AG04449 (cell line): ENCODE data around the gene SYT12.
"Not testable (repeated sequence)": the region's sequence is repeated elsewhere in the genome, so short reads cannot be mapped to it uniquely, and the experiment has no call there.

Experiments used
- CTCF ChIA-PET: fragments of 350-600 bp; formaldehyde crosslinking; extraction: SDS; loops from one replicate; lab custom pipeline; 2021; ENCODE audit warnings: antibody characterized with exemption; lab: Yijun Ruan, JAX
- POLR2A ChIA-PET: fragments of 400-600, 350-600 bp; formaldehyde crosslinking; extraction: SDS; loops from one replicate; lab custom pipeline; 2020; ENCODE audit warnings: antibody characterized with exemption, inconsistent platforms; lab: Yijun Ruan, JAX
- DNase-seq: peaks from one replicate; pipeline ENCODE4 v3.0.0-alpha.2; 2010; ENCODE audit warnings: low read depth, low spot score
- H3K4me3 ChIP-seq: 2 replicates; pipeline ENCODE4 v1.5.1; 2011; ENCODE audit warnings: low read depth, mild to moderate bottlenecking, control low read depth, low read length
- TF ChIP-seq, protein P1 (sequence below): IDR thresholded peaks from one replicate; pipeline ENCODE4 v1.5.1; 2011; ENCODE audit warnings: mild to moderate bottlenecking, moderate library complexity, low read length, control low read depth, inconsistent platforms; ENCODE audit not compliant: insufficient read depth; ENCODE audit errors: missing control alignments

The SYT12 gene

DNA sequence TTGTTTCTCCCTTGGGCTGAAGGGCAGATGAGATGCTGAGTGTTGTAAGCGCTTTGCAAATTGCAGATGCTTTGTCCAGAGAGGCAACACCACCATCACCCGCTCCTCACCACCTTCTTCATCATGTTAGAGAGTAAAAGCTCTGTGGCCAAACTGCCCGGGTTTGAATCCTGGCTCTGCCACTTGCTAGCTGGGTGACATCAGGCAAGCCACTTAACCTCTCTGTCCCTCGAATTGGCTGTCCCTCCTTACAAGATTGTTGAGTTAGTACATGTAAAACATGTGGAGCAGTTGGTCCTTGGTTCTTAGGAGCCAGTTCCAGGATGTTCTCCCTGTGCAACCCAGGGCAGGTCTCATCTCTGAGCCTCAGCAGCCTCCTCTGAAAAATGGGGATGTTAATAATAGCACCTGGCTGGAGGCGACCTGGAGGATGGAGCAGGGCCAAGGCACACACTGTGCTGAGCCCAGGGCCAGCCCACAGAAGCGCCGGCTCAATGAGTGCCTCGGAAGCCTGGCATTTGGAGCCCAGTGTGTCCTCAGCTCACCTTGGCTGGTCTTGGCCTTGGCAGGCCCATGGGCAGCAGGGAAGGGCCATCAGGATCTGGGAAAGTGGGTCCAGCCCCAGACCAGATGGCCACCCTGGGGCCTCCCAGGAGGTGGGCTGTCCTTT, 37.3 kb upstream of the SYT12 start:
- H3K4me3 ChIP-seq, result no peak overlapping the region
- POLR2A ChIA-PET, result no interaction called here
- TF ChIP-seq, protein P1, sequence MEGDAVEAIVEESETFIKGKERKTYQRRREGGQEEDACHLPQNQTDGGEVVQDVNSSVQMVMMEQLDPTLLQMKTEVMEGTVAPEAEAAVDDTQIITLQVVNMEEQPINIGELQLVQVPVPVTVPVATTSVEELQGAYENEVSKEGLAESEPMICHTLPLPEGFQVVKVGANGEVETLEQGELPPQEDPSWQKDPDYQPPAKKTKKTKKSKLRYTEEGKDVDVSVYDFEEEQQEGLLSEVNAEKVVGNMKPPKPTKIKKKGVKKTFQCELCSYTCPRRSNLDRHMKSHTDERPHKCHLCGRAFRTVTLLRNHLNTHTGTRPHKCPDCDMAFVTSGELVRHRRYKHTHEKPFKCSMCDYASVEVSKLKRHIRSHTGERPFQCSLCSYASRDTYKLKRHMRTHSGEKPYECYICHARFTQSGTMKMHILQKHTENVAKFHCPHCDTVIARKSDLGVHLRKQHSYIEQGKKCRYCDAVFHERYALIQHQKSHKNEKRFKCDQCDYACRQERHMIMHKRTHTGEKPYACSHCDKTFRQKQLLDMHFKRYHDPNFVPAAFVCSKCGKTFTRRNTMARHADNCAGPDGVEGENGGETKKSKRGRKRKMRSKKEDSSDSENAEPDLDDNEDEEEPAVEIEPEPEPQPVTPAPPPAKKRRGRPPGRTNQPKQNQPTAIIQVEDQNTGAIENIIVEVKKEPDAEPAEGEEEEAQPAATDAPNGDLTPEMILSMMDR, result no peak
- no peak for DNase-seq
- CTCF ChIA-PET, result interaction anchor here (0.9 to 2.5 kb wide), 4 partner anchors 10 to 38 kb away, joined by 3 to 7 read pairs (median 4); no protein-coding TSS in a partner anchor

- CTCF ChIA-PET, result interaction anchor here (0.9 to 2.5 kb wide), 4 partner anchors 10 to 38 kb away, joined by 3 to 7 read pairs (median 4); no protein-coding TSS in a partner anchor
- POLR2A ChIA-PET, result no interaction called here
- DNase-seq, result no peak
- TF ChIP-seq, protein P1, result no peak
- H3K4me3 ChIP-seq, result no peak overlapping the region
Measured at GRCh38 chr11:66986178-66986545, 36.8 kb upstream of the SYT12 start.

- POLR2A ChIA-PET, result no interaction called here
- no peak for DNase-seq
- CTCF ChIA-PET, result interaction anchor here (1.6 to 2.5 kb wide), 2 partner anchors 11 to 34 kb away, joined by 4 to 7 read pairs; no protein-coding TSS in a partner anchor
Measured at GRCh38 chr11:66987158-66987620, 35.7 kb upstream of the SYT12 start.

GRCh38 chr11:66987924-66988637, 34.9 kb upstream of the SYT12 start:
- POLR2A ChIA-PET, result no interaction called here
- CTCF ChIA-PET, result interaction anchor here (0.9 to 2.5 kb wide), 2 partner anchors 10 to 16 kb away, joined by 3 to 7 read pairs; no protein-coding TSS in a partner anchor
- TF ChIP-seq, protein P1, result no peak
- H3K4me3 ChIP-seq, result no peak overlapping the region
- DNase-seq, result no peak

More at GRCh38 chr11:66987158-66987620, 35.7 kb upstream of the SYT12 start:
- TF ChIP-seq, protein P1, result no peak
- no peak overlapping the region for H3K4me3 ChIP-seq

DNA sequence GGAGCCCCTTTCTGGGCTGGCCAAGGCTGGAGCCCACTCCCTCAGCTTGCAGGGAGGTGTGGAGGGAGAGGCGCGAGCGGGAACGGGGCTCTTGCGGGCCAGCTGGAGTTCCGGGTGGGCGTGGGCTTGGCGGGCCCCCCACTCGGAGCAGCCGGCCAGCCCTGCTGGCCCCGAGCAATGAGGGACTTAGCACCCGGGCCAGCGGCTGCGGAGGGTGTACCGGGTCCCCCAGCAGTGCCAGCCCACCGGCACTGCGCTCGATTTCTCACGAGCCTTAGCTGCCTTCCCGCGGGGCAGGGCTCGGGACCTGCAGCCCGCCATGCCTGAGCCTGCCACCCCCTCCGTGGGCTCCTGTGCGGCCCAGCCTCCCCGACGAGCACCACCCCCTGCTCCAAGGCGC, 34.2 kb upstream of the SYT12 start:
- POLR2A ChIA-PET, result not testable (repeated sequence)

DNA sequence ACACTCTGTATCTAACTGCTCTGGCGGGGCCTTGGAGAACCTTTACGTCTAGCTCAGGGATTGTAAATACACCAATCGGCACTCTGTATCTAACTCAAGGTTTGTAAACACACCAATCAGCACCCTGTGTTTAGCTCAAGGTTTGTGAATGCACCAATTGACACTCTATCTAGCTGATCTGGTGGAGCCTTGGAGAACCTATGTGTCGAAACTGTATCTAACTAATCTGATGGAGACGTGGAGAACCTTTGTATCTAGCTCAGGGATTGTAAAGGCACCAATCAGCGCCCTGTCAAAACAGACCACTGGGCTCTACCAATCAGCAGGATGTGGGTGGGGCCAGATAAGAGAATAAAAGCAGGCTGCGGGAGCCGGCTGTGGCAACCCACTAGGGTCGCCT, 33.6 kb upstream of the SYT12 start:
- ChIA-PET POLR2A (interaction anchor here (0.6 kb wide), 1 partner anchor 53 kb away, joined by 3 read pairs; no protein-coding TSS in a partner anchor), CTCF (interaction anchor here (0.9 kb wide), 1 partner anchor 13 kb away, joined by 4 read pairs; no protein-coding TSS in a partner anchor)
- DNase-seq, H3K4me3 ChIP-seq: not testable (repeated sequence)

More for the DNA sequence above, 34.2 kb upstream of the SYT12 start:
- DNase-seq, CTCF ChIA-PET, H3K4me3 ChIP-seq: not testable (repeated sequence)

GRCh38 chr11:66992041-66992440, 30.9 kb upstream of the SYT12 start:
- H3K4me3 ChIP-seq, result no peak overlapping the region
- DNase-seq, result no peak
- POLR2A ChIA-PET, result no interaction called here
- TF ChIP-seq, protein P1, result no peak
- CTCF ChIA-PET, result no interaction called here
